IMR-90 (cell line): ENCODE measurements around the gene TAS2R38. TPM values are rescaled to one million over a fixed set of nuclear protein-coding genes. Genes with fewer than 3 reads are reported as not detected.

ENCODE experiments used
- ATAC-seq: fragments of 200-7000 bp; cut with Tn5 transposase; 2 replicates; pipeline ENCODE4 v1.9.1; 2020; ENCODE audit warnings: low read depth, mild to moderate bottlenecking, moderate library complexity
- BruUV-seq: library from RNA; stranded (reverse); fragments of 400-500 nt; replicated peaks from 2 replicates; lab custom pipeline; 2021; lab: Mats Ljungman, UMichigan
- CTCF ChIA-PET: fragments of 300-600 bp; formaldehyde crosslinking; extraction: SDS; loops from one replicate; lab custom pipeline; 2021; ENCODE audit warnings: antibody characterized with exemption; lab: Yijun Ruan, JAX
- POLR2A ChIA-PET: fragments of 300-600 bp; sonication (Branson Sonifier 250); formaldehyde crosslinking; loops from one replicate; lab custom pipeline; 2022; ENCODE audit warnings: antibody characterized with exemption; ENCODE audit not compliant: unreplicated experiment; lab: Charles Lee
- DNase-seq: peaks from one replicate; pipeline ENCODE4 v3.0.0; 2013
- H2AFZ ChIP-seq: replicated peaks from 2 replicates; pipeline ENCODE3; 2013; ENCODE audit warnings: low read length, mild to moderate bottlenecking; ENCODE audit not compliant: poor library complexity
- H2AK5ac ChIP-seq: 2 replicates; pipeline ENCODE4 v1.6.1; 2013; ENCODE audit warnings: low read depth, low read length, inconsistent platforms
- H2AK9ac ChIP-seq: replicated peaks from 2 replicates; pipeline ENCODE3; 2013; ENCODE audit warnings: mild to moderate bottlenecking, low read depth, low read length, moderate library complexity; ENCODE audit not compliant: poor library complexity
- H2BK120ac ChIP-seq: 2 replicates; pipeline ENCODE4 v1.6.1; 2013; ENCODE audit warnings: low read depth, low read length, inconsistent platforms
- H2BK15ac ChIP-seq: 3 replicates; pipeline ENCODE4 v1.6.1; 2013; ENCODE audit warnings: low read depth, low read length, inconsistent platforms
- H2BK20ac ChIP-seq: 2 replicates; pipeline ENCODE4 v1.6.1; 2013; ENCODE audit warnings: low read depth, mild to moderate bottlenecking, inconsistent platforms, low read length, moderate library complexity
- H2BK5ac ChIP-seq: 2 replicates; pipeline ENCODE4 v1.6.1; 2013; ENCODE audit warnings: mild to moderate bottlenecking, low read depth, low read length, inconsistent platforms; ENCODE audit not compliant: poor library complexity, severe bottlenecking
- H3K14ac ChIP-seq: replicated peaks from 2 replicates; pipeline ENCODE4 v1.6.1; 2013; ENCODE audit warnings: low read depth, low read length, inconsistent platforms
- H3K18ac ChIP-seq: 2 replicates; pipeline ENCODE4 v1.6.1; 2013; ENCODE audit warnings: low read depth, low read length, control low read depth
- H3K23ac ChIP-seq: 2 replicates; pipeline ENCODE4 v1.6.1; 2013; ENCODE audit warnings: low read depth, low read length, inconsistent platforms
- H3K27ac ChIP-seq: 2 replicates; pipeline ENCODE4 v1.5.1; 2013; ENCODE audit warnings: mild to moderate bottlenecking, control low read depth, low read length; ENCODE audit not compliant: insufficient read depth
- H3K27me3 ChIP-seq: 2 replicates; pipeline ENCODE4 v1.6.1; 2013; ENCODE audit warnings: low read length; ENCODE audit not compliant: control insufficient read depth, insufficient read depth
- H3K36me3 ChIP-seq: 2 replicates; pipeline ENCODE4 v1.6.1; 2013; ENCODE audit warnings: low read length, mixed read lengths; ENCODE audit not compliant: control insufficient read depth, insufficient read depth
- H3K4ac ChIP-seq: 2 replicates; pipeline ENCODE4 v1.6.1; 2013; ENCODE audit warnings: low read depth, low read length, inconsistent platforms
- H3K4me1 ChIP-seq: 2 replicates; pipeline ENCODE4 v1.6.1; 2013; ENCODE audit warnings: low read length, mixed read lengths; ENCODE audit not compliant: control insufficient read depth, insufficient read depth
- H3K4me2 ChIP-seq: 2 replicates; pipeline ENCODE4 v1.6.1; 2013; ENCODE audit warnings: low read depth, mild to moderate bottlenecking, control low read depth, low read length, moderate library complexity
- H3K4me3 ChIP-seq: 2 replicates; pipeline ENCODE4 v1.5.1; 2013; ENCODE audit warnings: low read depth, mild to moderate bottlenecking, control low read depth, low read length, moderate library complexity; ENCODE audit not compliant: insufficient read depth
- H3K56ac ChIP-seq: 2 replicates; pipeline ENCODE4 v1.6.1; 2013; ENCODE audit warnings: low read length, inconsistent platforms; ENCODE audit not compliant: insufficient read depth; ENCODE audit errors: extremely low read depth
- H3K79me1 ChIP-seq, 2 experiments: 2 replicates each; pipeline ENCODE4 v1.6.1; 2013; ENCODE audit warnings: low read length in 2 of 2, inconsistent platforms in 1 of 2, low read depth in 1 of 2
- H3K9ac ChIP-seq: 2 replicates; pipeline ENCODE4 v1.6.1; 2013; ENCODE audit warnings: low read depth, low read length, control low read depth
- H3K9me1 ChIP-seq: 2 replicates; pipeline ENCODE4 v1.6.1; 2013; ENCODE audit warnings: low read length, inconsistent platforms; ENCODE audit not compliant: insufficient read depth
- H3K9me3 ChIP-seq: 2 replicates; pipeline ENCODE4 v1.6.1; 2013; ENCODE audit warnings: low read length; ENCODE audit not compliant: control insufficient read depth, insufficient read depth
- H4K20me1 ChIP-seq: 2 replicates; pipeline ENCODE4 v1.6.1; 2013; ENCODE audit warnings: low read length, inconsistent platforms; ENCODE audit not compliant: insufficient read depth
- H4K5ac ChIP-seq: 2 replicates; pipeline ENCODE4 v1.6.1; 2013; ENCODE audit warnings: mild to moderate bottlenecking, low read depth, low read length, control low read depth
- H4K8ac ChIP-seq, 2 experiments: 2 replicates each; pipeline ENCODE4 v1.6.1; 2013; ENCODE audit warnings: low read depth in 2 of 2, low read length in 2 of 2, control low read depth in 1 of 2, inconsistent platforms in 1 of 2
- H4K91ac ChIP-seq: 2 replicates; pipeline ENCODE4 v1.6.1; 2013; ENCODE audit warnings: low read depth, low read length, inconsistent platforms; ENCODE audit not compliant: insufficient read depth
- BHLHE40 ChIP-seq: fragments of 150-350 bp; IDR thresholded peaks from 2 replicates; pipeline ENCODE4 v1.6.1; 2016; ENCODE audit warnings: mild to moderate bottlenecking, low read depth, low read length
- CEBPB ChIP-seq: IDR thresholded peaks from 2 replicates; pipeline ENCODE4 v1.6.1; 2012; ENCODE audit warnings: low read depth, low read length, improper control_type of control experiment
- CHD1 ChIP-seq: IDR thresholded peaks from 2 replicates; pipeline ENCODE4 v1.6.1; 2012; ENCODE audit warnings: low read depth, low read length, improper control_type of control experiment
- FOS ChIP-seq: fragments of 150-350 bp; IDR thresholded peaks from 2 replicates; pipeline ENCODE4 v1.6.1; 2016; ENCODE audit warnings: low read depth, low read length
- MAFK ChIP-seq: IDR thresholded peaks from 2 replicates; pipeline ENCODE4 v1.6.1; 2012; ENCODE audit warnings: low read depth, low read length, improper control_type of control experiment
- MAZ ChIP-seq: IDR thresholded peaks from 2 replicates; pipeline ENCODE4 v1.6.1; 2012; ENCODE audit warnings: low read depth, mild to moderate bottlenecking, low read length, improper control_type of control experiment, moderate library complexity, borderline replicate concordance
- MXI1 ChIP-seq: IDR thresholded peaks from 2 replicates; pipeline ENCODE4 v1.6.1; 2012; ENCODE audit warnings: low read depth, mild to moderate bottlenecking, low read length, moderate library complexity, borderline replicate concordance
- NFE2L2 ChIP-seq: fragments of 150-350 bp; IDR thresholded peaks from 2 replicates; pipeline ENCODE4 v1.6.1; 2016; ENCODE audit warnings: low read depth, mild to moderate bottlenecking, low read length
- POLR2A ChIP-seq: IDR thresholded peaks from 2 replicates; pipeline ENCODE4 v1.6.1; 2012; ENCODE audit warnings: mild to moderate bottlenecking, low read depth, low read length
- RAD21 ChIP-seq: IDR thresholded peaks from 2 replicates; pipeline ENCODE4 v1.6.1; 2012; ENCODE audit warnings: low read length, improper control_type of control experiment
- RCOR1 ChIP-seq: IDR thresholded peaks from 2 replicates; pipeline ENCODE4 v1.6.1; 2012; ENCODE audit warnings: mild to moderate bottlenecking, low read length, improper control_type of control experiment; ENCODE audit not compliant: insufficient replicate concordance
- RFX5 ChIP-seq: IDR thresholded peaks from 2 replicates; pipeline ENCODE4 v1.8.0; 2012; ENCODE audit warnings: low read depth, mild to moderate bottlenecking, low read length, moderate library complexity
- SMC3 ChIP-seq: fragments of 150-350 bp; IDR thresholded peaks from 2 replicates; pipeline ENCODE4 v1.6.1; 2016; ENCODE audit warnings: low read depth, mild to moderate bottlenecking, antibody characterized with exemption, low read length, moderate library complexity
- WGBS, 2 experiments: methylation state at CpG; one replicate each; pipeline versions ENCODE4 v1.1.5 to v1.1.7; 2013; ENCODE audit warnings: missing lambda C conversion rate in 2 of 2; ENCODE audit not compliant: insufficient read length in 1 of 2; ENCODE audit errors: extremely low coverage in 2 of 2; 5-methylcytosine and 5-hydroxymethylcytosine counted together
- dilution Hi-C: fragments of 300-500 bp; cut with HindIII; formaldehyde crosslinking; loops from one replicate; pipeline ENCODE4 v1.14.3; 2018; ENCODE audit warnings: low sequenced_read_pairs; ENCODE audit not compliant: unreplicated experiment
- in situ Hi-C: fragments of 300-500 bp; cut with MboI; formaldehyde crosslinking; loops from 3 replicates; pipeline ENCODE4 v1.14.3; 2019; ENCODE audit warnings: low sequenced_read_pairs, inconsistent platforms, mixed read lengths
- intact Hi-C: fragments of 100-400 bp; cut with micrococcal nuclease; formaldehyde crosslinking; loops from 2 replicates; pipeline ENCODE4 v1.10.0; 2022
- polyA plus RNA-seq, 3 experiments: library from polyadenylated mRNA; depleted of rRNA; stranded (reverse); fragments of >200 nt; gene quantifications; 2 replicates each; pipeline ENCODE4 v1.2.3, GENCODE V29; 2012; ENCODE audit warnings: low replicate concordance in 1 of 3
- total RNA-seq: library from RNA; depleted of rRNA; stranded (reverse); fragments of >200 nt; gene quantifications from 2 replicates; pipeline ENCODE4 v1.2.3, GENCODE V29; 2012
- TF ChIP-seq, protein P1 (sequence below): fragments of 150-350 bp; IDR thresholded peaks from 2 replicates; pipeline ENCODE4 v1.6.1; 2016; ENCODE audit warnings: low read depth, mild to moderate bottlenecking, low read length, moderate library complexity, borderline replicate concordance
- TF ChIP-seq, protein P2 (sequence below): fragments of 150-350 bp; IDR thresholded peaks from 2 replicates; pipeline ENCODE4 v1.6.1; 2017; ENCODE audit warnings: mild to moderate bottlenecking, antibody characterized with exemption, low read length, low read depth
- TF ChIP-seq, protein P3 (sequence below): conservative IDR thresholded peaks from 2 replicates; pipeline ENCODE4 v1.5.1; 2012; ENCODE audit warnings: mild to moderate bottlenecking, low read depth, low read length, improper control_type of control experiment

The TAS2R38 gene
- total and polyA plus RNA-seq, 2 of the 4 experiments (the other 2 are of a cell fraction) = not detected

DNA sequence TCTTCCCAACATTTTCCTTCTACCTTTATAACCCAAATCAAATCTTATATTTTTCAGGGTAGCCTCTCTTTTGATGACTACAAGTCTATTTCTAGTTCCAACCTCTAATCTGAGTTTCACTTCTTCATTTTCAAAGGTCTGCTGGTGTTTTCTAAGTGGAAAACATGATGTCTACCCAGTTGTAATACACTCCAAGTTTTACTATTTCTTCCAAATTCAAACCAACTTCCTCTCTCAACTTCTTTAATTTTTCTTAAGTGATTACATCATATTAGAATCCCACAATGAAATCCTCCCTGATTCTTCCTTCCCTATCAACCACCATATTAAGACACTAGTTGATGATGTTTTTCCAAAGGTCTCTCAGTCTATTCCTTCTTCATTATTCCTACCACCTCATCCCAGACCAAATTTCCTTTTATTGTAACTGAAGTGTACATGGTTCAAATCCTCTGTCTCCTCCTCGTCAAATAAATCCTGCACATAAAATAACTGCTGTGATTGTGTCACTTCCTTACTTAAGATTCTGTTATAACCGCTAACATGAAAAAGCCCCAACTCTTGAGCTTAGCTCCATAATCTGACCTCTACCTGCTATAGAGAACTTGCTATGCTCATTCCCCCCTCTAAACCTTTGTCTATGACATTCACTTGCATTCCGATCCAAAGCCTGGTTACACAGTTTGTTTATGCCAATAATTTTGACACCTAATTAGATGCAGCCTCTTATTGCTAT is 12.7 kb downstream of the TAS2R38 start:
- H2BK5ac ChIP-seq = no peak overlapping the region
- H3K36me3 ChIP-seq = no peaks in the 10 kb centered on the region
- H3K4me3 ChIP-seq = no peak overlapping the region
- in situ Hi-C loops (no loop called here), dilution Hi-C loops (no loop called here), intact Hi-C loops (no loop called here)
- H2AK5ac ChIP-seq = no peak overlapping the region
- H3K79me1 ChIP-seq = no peaks in the 10 kb centered on the region
- H2BK15ac ChIP-seq = no peak overlapping the region
- no peak overlapping the region for H2BK120ac ChIP-seq
- no peaks in the 10 kb centered on the region for H4K20me1 ChIP-seq
- no peak overlapping the region for H3K4ac ChIP-seq
- DNase-seq (no peak), ATAC-seq (no peak)
- H2AK9ac ChIP-seq = no peak overlapping the region
- no peak overlapping the region for H3K56ac ChIP-seq
- H2BK20ac ChIP-seq = no peak overlapping the region
- no peak overlapping the region for H4K8ac ChIP-seq
- no CpG with 5 or more reads among the region's 3 CpGs for WGBS, 2 experiments
- no peak overlapping the region for H4K5ac ChIP-seq
- H3K9ac ChIP-seq = no peak overlapping the region
- H3K4me1 ChIP-seq = no peaks in the 10 kb centered on the region
- H4K91ac ChIP-seq = no peak overlapping the region
- POLR2A ChIA-PET = no interaction called here
- H3K4me2 ChIP-seq = no peak overlapping the region
- TF ChIP-seq CHD1 (no peak), RFX5 (no peak), SMC3 (no peak), BHLHE40 (no peak), MXI1 (no peak), RCOR1 (no peak), POLR2A (no peak), NFE2L2 (no peak), RAD21 (no peak), FOS (no peak), MAFK (no peak), MAZ (no peak), CEBPB (no peak)
- TF ChIP-seq, protein P1, sequence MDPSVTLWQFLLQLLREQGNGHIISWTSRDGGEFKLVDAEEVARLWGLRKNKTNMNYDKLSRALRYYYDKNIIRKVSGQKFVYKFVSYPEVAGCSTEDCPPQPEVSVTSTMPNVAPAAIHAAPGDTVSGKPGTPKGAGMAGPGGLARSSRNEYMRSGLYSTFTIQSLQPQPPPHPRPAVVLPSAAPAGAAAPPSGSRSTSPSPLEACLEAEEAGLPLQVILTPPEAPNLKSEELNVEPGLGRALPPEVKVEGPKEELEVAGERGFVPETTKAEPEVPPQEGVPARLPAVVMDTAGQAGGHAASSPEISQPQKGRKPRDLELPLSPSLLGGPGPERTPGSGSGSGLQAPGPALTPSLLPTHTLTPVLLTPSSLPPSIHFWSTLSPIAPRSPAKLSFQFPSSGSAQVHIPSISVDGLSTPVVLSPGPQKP = no peak
- TF ChIP-seq, protein P2, sequence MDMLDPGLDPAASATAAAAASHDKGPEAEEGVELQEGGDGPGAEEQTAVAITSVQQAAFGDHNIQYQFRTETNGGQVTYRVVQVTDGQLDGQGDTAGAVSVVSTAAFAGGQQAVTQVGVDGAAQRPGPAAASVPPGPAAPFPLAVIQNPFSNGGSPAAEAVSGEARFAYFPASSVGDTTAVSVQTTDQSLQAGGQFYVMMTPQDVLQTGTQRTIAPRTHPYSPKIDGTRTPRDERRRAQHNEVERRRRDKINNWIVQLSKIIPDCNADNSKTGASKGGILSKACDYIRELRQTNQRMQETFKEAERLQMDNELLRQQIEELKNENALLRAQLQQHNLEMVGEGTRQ = no peak
- TF ChIP-seq, protein P3, sequence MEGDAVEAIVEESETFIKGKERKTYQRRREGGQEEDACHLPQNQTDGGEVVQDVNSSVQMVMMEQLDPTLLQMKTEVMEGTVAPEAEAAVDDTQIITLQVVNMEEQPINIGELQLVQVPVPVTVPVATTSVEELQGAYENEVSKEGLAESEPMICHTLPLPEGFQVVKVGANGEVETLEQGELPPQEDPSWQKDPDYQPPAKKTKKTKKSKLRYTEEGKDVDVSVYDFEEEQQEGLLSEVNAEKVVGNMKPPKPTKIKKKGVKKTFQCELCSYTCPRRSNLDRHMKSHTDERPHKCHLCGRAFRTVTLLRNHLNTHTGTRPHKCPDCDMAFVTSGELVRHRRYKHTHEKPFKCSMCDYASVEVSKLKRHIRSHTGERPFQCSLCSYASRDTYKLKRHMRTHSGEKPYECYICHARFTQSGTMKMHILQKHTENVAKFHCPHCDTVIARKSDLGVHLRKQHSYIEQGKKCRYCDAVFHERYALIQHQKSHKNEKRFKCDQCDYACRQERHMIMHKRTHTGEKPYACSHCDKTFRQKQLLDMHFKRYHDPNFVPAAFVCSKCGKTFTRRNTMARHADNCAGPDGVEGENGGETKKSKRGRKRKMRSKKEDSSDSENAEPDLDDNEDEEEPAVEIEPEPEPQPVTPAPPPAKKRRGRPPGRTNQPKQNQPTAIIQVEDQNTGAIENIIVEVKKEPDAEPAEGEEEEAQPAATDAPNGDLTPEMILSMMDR = no peak
- no TSS peak for BruUV-seq
- CTCF ChIA-PET = no interaction called here
- H3K14ac ChIP-seq = no peak overlapping the region
- H2AFZ ChIP-seq = no peak overlapping the region
- H3K18ac ChIP-seq = no peak overlapping the region
- peaks cover 12% of the 10 kb centered on the region for H3K9me3 ChIP-seq
- no peak overlapping the region for H3K23ac ChIP-seq
- H3K27ac ChIP-seq = no peak overlapping the region
- H3K9me1 ChIP-seq = no peaks in the 10 kb centered on the region
- no peaks in the 10 kb centered on the region for H3K27me3 ChIP-seq
